GM23338 (cell line): Measurements from ENCODE around the gene GFPT2.

Experiments used
- CREB1 ChIP-seq: fragments of 250-450 bp; sonication (Bioruptor Pico); IDR thresholded peaks from 2 replicates; pipeline ENCODE4 v1.5.0; 2020; ENCODE audit warnings: low read depth, mild to moderate bottlenecking, moderate library complexity
- ETS1 ChIP-seq: IDR thresholded peaks from 2 replicates; pipeline ENCODE4 v1.6.1; 2016; ENCODE audit warnings: antibody characterized with exemption
- EZH2 ChIP-seq: fragments of 200-600 bp; sonication (generic); IDR thresholded peaks from one replicate; pipeline ENCODE4 v1.8.0; 2017; ENCODE audit warnings: antibody characterized with exemption, mild to moderate bottlenecking, low read depth; ENCODE audit not compliant: unreplicated experiment
- EZH2phosphoT487 ChIP-seq: fragments of 200-600 bp; sonication (generic); IDR thresholded peaks from one replicate; pipeline ENCODE4 v1.8.1; 2018; ENCODE audit warnings: antibody characterized with exemption; ENCODE audit not compliant: unreplicated experiment
- JUNB ChIP-seq: IDR thresholded peaks from one replicate; pipeline ENCODE4 v1.6.1; 2016; ENCODE audit warnings: antibody characterized with exemption; ENCODE audit not compliant: unreplicated experiment
- NANOG ChIP-seq: IDR thresholded peaks from 2 replicates; pipeline ENCODE4 v1.6.1; 2016; ENCODE audit warnings: antibody characterized with exemption, borderline replicate concordance
- POLR2AphosphoS5 ChIP-seq: IDR thresholded peaks from 2 replicates; pipeline ENCODE4 v1.6.1; 2016; ENCODE audit warnings: antibody characterized with exemption, low read depth
- REST ChIP-seq: IDR thresholded peaks from one replicate; pipeline ENCODE4 v1.6.1; 2018; ENCODE audit warnings: antibody characterized with exemption; ENCODE audit not compliant: unreplicated experiment
- STAT1 ChIP-seq: IDR thresholded peaks from one replicate; pipeline ENCODE4 v1.6.1; 2016; ENCODE audit warnings: antibody characterized with exemption; ENCODE audit not compliant: unreplicated experiment
- ZNF114 ChIP-seq: fragments of 250-450 bp; sonication (Bioruptor Pico); IDR thresholded peaks from 2 replicates; pipeline ENCODE4 v1.5.0; 2020; ENCODE audit warnings: mild to moderate bottlenecking, moderate library complexity
- ZNF331 ChIP-seq: fragments of 250-450 bp; sonication (Bioruptor Pico); IDR thresholded peaks from 2 replicates; pipeline ENCODE4 v1.5.0; 2020; ENCODE audit warnings: low read depth, mild to moderate bottlenecking, moderate library complexity
- ZNF462 ChIP-seq: fragments of 250-450 bp; sonication (Bioruptor Pico); IDR thresholded peaks from 2 replicates; pipeline ENCODE4 v1.5.0; 2020; ENCODE audit warnings: mild to moderate bottlenecking, moderate library complexity
- TF ChIP-seq, protein P1 (sequence below), 2 experiments: fragments of 200-600 bp in 1 of 2; sonication (generic) in 1 of 2; conservative IDR thresholded peaks; 2 replicates each; pipeline versions ENCODE4 v1.5.1 to v1.6.1; 2016 to 2017; ENCODE audit warnings: antibody characterized with exemption in 2 of 2, low read depth in 2 of 2, mild to moderate bottlenecking in 2 of 2, moderate library complexity in 1 of 2

- TF ChIP-seq JUNB (no peak), STAT1 (no peak), EZH2 (no peak), EZH2phosphoT487 (no peak), NANOG (no peak), REST (no peak), POLR2AphosphoS5 (no peak), ZNF331 (CRISPR knock-in tag) (no peak), ETS1 (no peak), CREB1 (no peak), ZNF462 (no peak), ZNF114 (CRISPR knock-in tag) (no peak)
- TF ChIP-seq, protein P1, sequence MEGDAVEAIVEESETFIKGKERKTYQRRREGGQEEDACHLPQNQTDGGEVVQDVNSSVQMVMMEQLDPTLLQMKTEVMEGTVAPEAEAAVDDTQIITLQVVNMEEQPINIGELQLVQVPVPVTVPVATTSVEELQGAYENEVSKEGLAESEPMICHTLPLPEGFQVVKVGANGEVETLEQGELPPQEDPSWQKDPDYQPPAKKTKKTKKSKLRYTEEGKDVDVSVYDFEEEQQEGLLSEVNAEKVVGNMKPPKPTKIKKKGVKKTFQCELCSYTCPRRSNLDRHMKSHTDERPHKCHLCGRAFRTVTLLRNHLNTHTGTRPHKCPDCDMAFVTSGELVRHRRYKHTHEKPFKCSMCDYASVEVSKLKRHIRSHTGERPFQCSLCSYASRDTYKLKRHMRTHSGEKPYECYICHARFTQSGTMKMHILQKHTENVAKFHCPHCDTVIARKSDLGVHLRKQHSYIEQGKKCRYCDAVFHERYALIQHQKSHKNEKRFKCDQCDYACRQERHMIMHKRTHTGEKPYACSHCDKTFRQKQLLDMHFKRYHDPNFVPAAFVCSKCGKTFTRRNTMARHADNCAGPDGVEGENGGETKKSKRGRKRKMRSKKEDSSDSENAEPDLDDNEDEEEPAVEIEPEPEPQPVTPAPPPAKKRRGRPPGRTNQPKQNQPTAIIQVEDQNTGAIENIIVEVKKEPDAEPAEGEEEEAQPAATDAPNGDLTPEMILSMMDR (conservative IDR thresholded peaks at IDR 0.05; ENCODE audit: low read depth in 2 of 2): no peak
Measured at GRCh38 chr5:180283026-180283615, 70.0 kb downstream of the GFPT2 start.
